A673 (cell line): ENCODE results near the gene IL24. TPM values are rescaled to one million over a fixed set of nuclear protein-coding genes. Genes with fewer than 3 reads are reported as not detected.

Experiments used
- BruUV-seq: library from RNA; stranded (reverse); fragments of 400-500 nt; replicated peaks from 2 replicates; lab custom pipeline; 2021; lab: Mats Ljungman, UMichigan
- CTCF ChIA-PET: fragments of 300-600 bp; sonication (Branson Sonifier 250); formaldehyde crosslinking; loops from one replicate; lab custom pipeline; 2022; ENCODE audit warnings: antibody characterized with exemption; lab: Charles Lee
- POLR2A ChIA-PET: fragments of 300-600 bp; sonication (Branson Sonifier 250); formaldehyde crosslinking; loops from one replicate; lab custom pipeline; 2022; ENCODE audit warnings: antibody characterized with exemption; ENCODE audit not compliant: low non-redundant PET; lab: Charles Lee
- DNase-seq: peaks from one replicate; pipeline ENCODE4 v3.0.0-alpha.2; 2015; ENCODE audit warnings: low spot score
- H3K27ac ChIP-seq: fragments of 200-600 bp; sonication (generic); 2 replicates; pipeline ENCODE4 v1.5.1; 2016; ENCODE audit warnings: mixed run types, low read depth, mild to moderate bottlenecking, mixed read lengths, antibody characterized with exemption, low read length; ENCODE audit not compliant: poor library complexity, severe bottlenecking
- H3K27me3 ChIP-seq: fragments of 200-600 bp; sonication (generic); replicated peaks from 2 replicates; pipeline ENCODE4 v1.6.1; 2017; ENCODE audit warnings: mixed run types, low read depth, mild to moderate bottlenecking, mixed read lengths, antibody characterized with exemption, low read length; ENCODE audit not compliant: insufficient read depth, poor library complexity
- H3K36me3 ChIP-seq: fragments of 200-600 bp; sonication (generic); 2 replicates; pipeline ENCODE4 v1.6.1; 2016; ENCODE audit warnings: mixed run types, mild to moderate bottlenecking, mixed read lengths, antibody characterized with exemption, low read length; ENCODE audit not compliant: insufficient read depth, poor library complexity, severe bottlenecking
- H3K4me1 ChIP-seq: fragments of 200-600 bp; sonication (generic); 2 replicates; pipeline ENCODE4 v1.6.1; 2017; ENCODE audit warnings: mixed run types, mild to moderate bottlenecking, mixed read lengths, antibody characterized with exemption, low read length; ENCODE audit not compliant: insufficient read depth, poor library complexity, severe bottlenecking
- H3K4me3 ChIP-seq: fragments of 200-600 bp; sonication (generic); 2 replicates; pipeline ENCODE4 v1.5.1; 2016; ENCODE audit warnings: low read depth, mixed run types, mild to moderate bottlenecking, mixed read lengths, low read length; ENCODE audit not compliant: poor library complexity, severe bottlenecking
- H3K9me3 ChIP-seq: fragments of 200-600 bp; sonication (generic); 2 replicates; pipeline ENCODE4 v1.6.1; 2016; ENCODE audit warnings: mixed run types, low read depth, mild to moderate bottlenecking, mixed read lengths, antibody characterized with exemption, low read length; ENCODE audit not compliant: poor library complexity, severe bottlenecking
- CTCF ChIP-seq: fragments of 300-800, 200-600 bp; sonication (generic); conservative IDR thresholded peaks from 2 replicates; pipeline ENCODE4 v1.5.1; 2017; ENCODE audit warnings: low read depth, mild to moderate bottlenecking, antibody characterized with exemption, low read length, moderate library complexity, mixed read lengths
- EZH2 ChIP-seq: fragments of 200-600 bp; sonication (generic); IDR thresholded peaks from 2 replicates; pipeline ENCODE4 v1.6.1; 2017; ENCODE audit warnings: borderline replicate concordance, low read depth, mild to moderate bottlenecking, mixed read lengths, antibody characterized with exemption, low read length; ENCODE audit not compliant: poor library complexity, severe bottlenecking
- intact Hi-C: fragments of 100-400 bp; cut with micrococcal nuclease; formaldehyde crosslinking; loops from one replicate; pipeline ENCODE4 v1.10.0; 2022; ENCODE audit not compliant: unreplicated experiment
- total RNA-seq: library from RNA; stranded (reverse); gene quantifications from 2 replicates; pipeline ENCODE4 v1.2.3, GENCODE V29; 2021

IL24 gene
- total RNA-seq, 1 experiment from 2014 or later = not detected

DNA sequence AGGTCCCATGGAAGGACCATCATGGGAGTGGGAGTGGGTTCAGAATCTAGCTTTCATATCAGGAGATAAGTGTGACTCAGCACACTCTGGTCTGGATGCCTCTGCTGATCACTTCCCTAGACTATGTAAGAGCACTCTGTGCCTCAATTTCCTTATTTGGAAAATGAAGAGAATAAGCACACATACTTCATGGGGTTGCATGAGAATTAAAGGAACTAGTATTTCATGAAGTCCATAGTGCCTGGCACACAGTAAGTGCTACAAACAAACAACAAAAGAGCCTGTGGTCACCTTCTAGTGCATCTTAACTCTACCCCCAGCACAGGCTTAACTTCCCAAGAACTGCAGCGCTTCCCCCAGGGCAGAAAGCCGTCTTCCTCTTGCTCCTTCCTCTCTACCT lies 41.4 kb upstream of the IL24 start:
- Histone ChIP-seq H3K27me3 (peaks cover 33% of the 10 kb centered on the region), H3K4me3 (no peak overlapping the region), H3K36me3 (no peaks in the 10 kb centered on the region), H3K4me1 (no peaks in the 10 kb centered on the region), H3K27ac (no peak overlapping the region), H3K9me3 (peaks cover 10% of the 10 kb centered on the region)
- POLR2A ChIA-PET = no interaction called here
- no TSS peak for BruUV-seq
- intact Hi-C loops = no loop called here
- TF ChIP-seq CTCF (no peak), EZH2 (no peak)
- DNase-seq = no peak
- CTCF ChIA-PET = no interaction called here

GRCh38 chr1:206856674-206857464 lies 40.4 kb upstream of the IL24 start:
- H3K9me3 ChIP-seq = peaks cover 10% of the 10 kb centered on the region
- no peaks in the 10 kb centered on the region for H3K4me1 ChIP-seq
- TF ChIP-seq EZH2 (no peak), CTCF (peak; percentile 46)
- peak; percentile 5 for DNase-seq
- POLR2A ChIA-PET = no interaction called here
- BruUV-seq = no TSS peak
- no peaks in the 10 kb centered on the region for H3K36me3 ChIP-seq
- H3K4me3 ChIP-seq = no peak overlapping the region
- intact Hi-C loops = no loop called here
- CTCF ChIA-PET = no interaction called here
- peaks cover 33% of the 10 kb centered on the region for H3K27me3 ChIP-seq
- no peak overlapping the region for H3K27ac ChIP-seq

GRCh38 chr1:206859082-206859521 lies 38.1 kb upstream of the IL24 start:
- no peaks in the 10 kb centered on the region for H3K36me3 ChIP-seq
- no peak overlapping the region for H3K4me3 ChIP-seq
- DNase-seq = no peak
- H3K27ac ChIP-seq = no peak overlapping the region
- intact Hi-C loops = no loop called here
- BruUV-seq = no TSS peak
- H3K9me3 ChIP-seq = no peaks in the 10 kb centered on the region
- POLR2A ChIA-PET = no interaction called here
- TF ChIP-seq EZH2 (no peak), CTCF (no peak)
- peaks cover 43% of the 10 kb centered on the region for H3K27me3 ChIP-seq
- H3K4me1 ChIP-seq = no peaks in the 10 kb centered on the region
- CTCF ChIA-PET = no interaction called here
